ENCODE measurements around the gene FANCC. TPM values are rescaled to one million over a fixed set of nuclear protein-coding genes. Genes with fewer than 3 reads are reported as not detected.

The FANCC gene
- total RNA-seq, 3 donors from 2014 or later (not counting 1 experiment from before 2014, with no cell fraction given) = 9.9 to 18.9 (median 12.8) TPM

- intact Hi-C loops (cut with micrococcal nuclease) = no loop called here
- TF ChIP-seq, protein P1, sequence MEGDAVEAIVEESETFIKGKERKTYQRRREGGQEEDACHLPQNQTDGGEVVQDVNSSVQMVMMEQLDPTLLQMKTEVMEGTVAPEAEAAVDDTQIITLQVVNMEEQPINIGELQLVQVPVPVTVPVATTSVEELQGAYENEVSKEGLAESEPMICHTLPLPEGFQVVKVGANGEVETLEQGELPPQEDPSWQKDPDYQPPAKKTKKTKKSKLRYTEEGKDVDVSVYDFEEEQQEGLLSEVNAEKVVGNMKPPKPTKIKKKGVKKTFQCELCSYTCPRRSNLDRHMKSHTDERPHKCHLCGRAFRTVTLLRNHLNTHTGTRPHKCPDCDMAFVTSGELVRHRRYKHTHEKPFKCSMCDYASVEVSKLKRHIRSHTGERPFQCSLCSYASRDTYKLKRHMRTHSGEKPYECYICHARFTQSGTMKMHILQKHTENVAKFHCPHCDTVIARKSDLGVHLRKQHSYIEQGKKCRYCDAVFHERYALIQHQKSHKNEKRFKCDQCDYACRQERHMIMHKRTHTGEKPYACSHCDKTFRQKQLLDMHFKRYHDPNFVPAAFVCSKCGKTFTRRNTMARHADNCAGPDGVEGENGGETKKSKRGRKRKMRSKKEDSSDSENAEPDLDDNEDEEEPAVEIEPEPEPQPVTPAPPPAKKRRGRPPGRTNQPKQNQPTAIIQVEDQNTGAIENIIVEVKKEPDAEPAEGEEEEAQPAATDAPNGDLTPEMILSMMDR (IDR thresholded peaks at IDR 0.05) = no peak
- H3K27me3 Mint-ChIP-seq (ENCODE audit: low read depth in 2 of 2) = no peaks in the 10 kb centered on the region
- ATAC-seq (no peak), DNase-seq (no peak)
- H3K4me3 Mint-ChIP-seq = no peak overlapping the region
- H3K27ac Mint-ChIP-seq = no peak overlapping the region
- H3K27ac ChIP-seq (ENCODE audit: low read length) = no peak overlapping the region
- H3K36me3 Mint-ChIP-seq = no peaks in the 10 kb centered on the region
- H3K36me3 ChIP-seq (ENCODE audit: control insufficient read depth, insufficient read depth, low read length) = no peaks in the 10 kb centered on the region
- no peaks in the 10 kb centered on the region for H3K4me1 Mint-ChIP-seq
- no peaks in the 10 kb centered on the region for H3K9me3 ChIP-seq (ENCODE audit: control insufficient read depth, insufficient read depth, low read length)
- 92% methylated on average over 8 of the region's 8 CpGs for WGBS (ENCODE audit: insufficient coverage)
- no peaks in the 10 kb centered on the region for H3K27me3 ChIP-seq (ENCODE audit: control insufficient read depth, insufficient read depth, low read length)
- H3K9me3 Mint-ChIP-seq = no peaks in the 10 kb centered on the region
- H3K4me3 ChIP-seq (ENCODE audit: low read length) = no peak overlapping the region
- no peaks in the 10 kb centered on the region for H3K4me1 ChIP-seq (ENCODE audit: control insufficient read depth, insufficient read depth, low read length)
These were observed 246.9 kb downstream of the FANCC start for GRCh38 chr9:95070549-95071021.

DNA sequence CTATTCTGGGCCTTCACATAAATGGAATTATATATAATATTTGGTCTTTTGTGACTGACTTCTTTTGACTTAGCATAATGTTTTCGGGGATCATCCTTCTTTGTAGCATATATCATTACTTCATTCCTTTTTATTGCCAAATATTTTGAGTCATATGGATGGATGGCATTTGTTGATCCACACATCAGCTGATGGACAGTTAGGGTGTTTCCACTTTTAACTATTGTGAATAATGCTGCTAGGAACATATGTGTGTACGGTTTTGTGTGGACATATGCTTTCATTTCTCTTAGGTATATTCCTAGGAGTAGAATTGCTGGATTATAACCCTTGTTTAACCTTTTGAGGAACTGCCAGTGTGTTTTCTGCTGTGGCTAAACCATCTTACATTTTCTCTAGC lies 249.6 kb downstream of the FANCC start:
- DNase-seq = no peak
- H3K36me3 Mint-ChIP-seq = no peaks in the 10 kb centered on the region
- no peak overlapping the region for H3K27ac Mint-ChIP-seq
- Histone ChIP-seq H3K4me3 (ENCODE audit: low read length) (no peak overlapping the region), H3K27me3 (ENCODE audit: control insufficient read depth, insufficient read depth, low read length) (no peaks in the 10 kb centered on the region), H3K36me3 (ENCODE audit: control insufficient read depth, insufficient read depth, low read length) (no peaks in the 10 kb centered on the region), H3K27ac (ENCODE audit: low read length) (no peak overlapping the region), H3K9me3 (ENCODE audit: control insufficient read depth, insufficient read depth, low read length) (no peaks in the 10 kb centered on the region), H3K4me1 (ENCODE audit: control insufficient read depth, insufficient read depth, low read length) (peaks cover under 1% of the 10 kb centered on the region)
- ATAC-seq = no peak
- no peaks in the 10 kb centered on the region for H3K27me3 Mint-ChIP-seq (ENCODE audit: low read depth in 2 of 2)
- WGBS (ENCODE audit: insufficient coverage) = no CpG with 5 or more reads among the region's 2 CpGs
- H3K9me3 Mint-ChIP-seq = no peaks in the 10 kb centered on the region
- TF ChIP-seq, protein P1 (IDR thresholded peaks at IDR 0.05) = no peak
- H3K4me1 Mint-ChIP-seq = peaks cover 0 to 4% of the 10 kb centered on the region in 2 donors
- no peak overlapping the region for H3K4me3 Mint-ChIP-seq
- intact Hi-C loops (cut with micrococcal nuclease) = no loop called here

DNA sequence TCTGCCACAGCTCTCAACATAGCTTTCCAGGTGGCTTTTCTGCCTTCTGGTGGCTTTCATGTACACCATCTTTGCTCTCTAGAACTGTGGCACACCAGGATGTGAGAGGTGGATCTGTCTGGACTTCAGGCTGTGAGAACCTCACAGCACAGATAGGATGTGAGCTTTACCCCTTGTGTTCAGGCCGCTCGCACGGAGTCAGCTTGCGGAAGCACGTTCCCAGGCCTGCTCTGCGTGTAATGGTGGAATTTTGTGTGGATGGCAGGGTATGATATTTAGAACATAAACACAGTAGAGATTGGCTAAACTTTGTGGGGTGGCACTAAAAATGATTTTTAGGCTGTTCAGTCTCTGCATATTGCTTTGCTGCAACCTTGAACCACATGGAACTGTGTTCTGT lies 250.5 kb downstream of the FANCC start:
- H3K27me3 ChIP-seq (ENCODE audit: control insufficient read depth, insufficient read depth, low read length) = no peaks in the 10 kb centered on the region
- Mint-ChIP-seq H3K4me3 (no peak overlapping the region), H3K36me3 (no peaks in the 10 kb centered on the region), H3K4me1 (peaks cover 0 to 11% of the 10 kb centered on the region in 2 donors), H3K27ac (no peak overlapping the region), H3K27me3 (ENCODE audit: low read depth in 2 of 2) (no peaks in the 10 kb centered on the region), H3K9me3 (no peaks in the 10 kb centered on the region)
- no peak overlapping the region for H3K27ac ChIP-seq (ENCODE audit: low read length)
- ATAC-seq = no peak
- intact Hi-C loops (cut with micrococcal nuclease) = no loop called here
- TF ChIP-seq, protein P1 (IDR thresholded peaks at IDR 0.05) = no peak
- 97% methylated on average over 6 of the region's 6 CpGs for WGBS (ENCODE audit: insufficient coverage)
- no peak overlapping the region for H3K4me3 ChIP-seq (ENCODE audit: low read length)
- DNase-seq = no peak
- H3K36me3 ChIP-seq (ENCODE audit: control insufficient read depth, insufficient read depth, low read length) = no peaks in the 10 kb centered on the region
- H3K4me1 ChIP-seq (ENCODE audit: control insufficient read depth, insufficient read depth, low read length) = peaks cover 3% of the 10 kb centered on the region
- no peaks in the 10 kb centered on the region for H3K9me3 ChIP-seq (ENCODE audit: control insufficient read depth, insufficient read depth, low read length)

GRCh38 chr9:95065224-95065623 lies 252.3 kb downstream of the FANCC start:
- Histone ChIP-seq H3K9me3 (ENCODE audit: control insufficient read depth, insufficient read depth, low read length) (no peaks in the 10 kb centered on the region), H3K4me1 (ENCODE audit: control insufficient read depth, insufficient read depth, low read length) (peaks cover 3% of the 10 kb centered on the region), H3K27ac (ENCODE audit: low read length) (no peak overlapping the region), H3K4me3 (ENCODE audit: low read length) (no peak overlapping the region), H3K27me3 (ENCODE audit: control insufficient read depth, insufficient read depth, low read length) (no peaks in the 10 kb centered on the region), H3K36me3 (ENCODE audit: control insufficient read depth, insufficient read depth, low read length) (no peaks in the 10 kb centered on the region)
- Mint-ChIP-seq H3K4me1 (peaks cover 0 to 14% of the 10 kb centered on the region in 2 donors), H3K27me3 (ENCODE audit: low read depth in 2 of 2) (no peaks in the 10 kb centered on the region), H3K4me3 (no peak overlapping the region), H3K27ac (no peak overlapping the region), H3K36me3 (no peaks in the 10 kb centered on the region), H3K9me3 (no peaks in the 10 kb centered on the region)
- WGBS (ENCODE audit: insufficient coverage) = 97% methylated on average over 11 of the region's 11 CpGs
- no peak for ATAC-seq
- intact Hi-C loops (cut with micrococcal nuclease) = no loop called here
- TF ChIP-seq, protein P1 (IDR thresholded peaks at IDR 0.05) = no peak
- DNase-seq = no peak

All from natural killer cell (primary cell).